ENCODE measurements around the gene KBTBD12.

DNA sequence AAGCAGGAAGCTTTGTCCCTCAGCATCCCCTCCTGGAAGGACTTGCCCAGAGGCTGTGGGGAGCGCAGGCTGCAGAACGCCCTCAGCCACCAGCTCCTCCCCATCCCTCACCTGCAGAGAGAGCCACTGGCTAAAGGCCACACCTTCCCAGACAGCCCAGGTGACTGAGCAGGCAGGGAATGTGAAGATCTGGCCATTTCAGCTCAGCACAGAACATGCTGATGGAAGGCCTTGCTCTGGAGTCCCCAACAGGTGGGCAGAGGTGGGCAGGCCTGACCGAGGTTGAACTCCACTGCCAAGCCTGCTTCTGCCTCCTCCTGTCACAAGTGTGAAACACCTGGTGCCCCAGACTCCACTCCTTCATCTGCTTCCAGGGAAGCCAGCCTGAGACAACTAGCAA, 86.5 kb downstream of the KBTBD12 start:
- TF ChIP-seq, protein P1, sequence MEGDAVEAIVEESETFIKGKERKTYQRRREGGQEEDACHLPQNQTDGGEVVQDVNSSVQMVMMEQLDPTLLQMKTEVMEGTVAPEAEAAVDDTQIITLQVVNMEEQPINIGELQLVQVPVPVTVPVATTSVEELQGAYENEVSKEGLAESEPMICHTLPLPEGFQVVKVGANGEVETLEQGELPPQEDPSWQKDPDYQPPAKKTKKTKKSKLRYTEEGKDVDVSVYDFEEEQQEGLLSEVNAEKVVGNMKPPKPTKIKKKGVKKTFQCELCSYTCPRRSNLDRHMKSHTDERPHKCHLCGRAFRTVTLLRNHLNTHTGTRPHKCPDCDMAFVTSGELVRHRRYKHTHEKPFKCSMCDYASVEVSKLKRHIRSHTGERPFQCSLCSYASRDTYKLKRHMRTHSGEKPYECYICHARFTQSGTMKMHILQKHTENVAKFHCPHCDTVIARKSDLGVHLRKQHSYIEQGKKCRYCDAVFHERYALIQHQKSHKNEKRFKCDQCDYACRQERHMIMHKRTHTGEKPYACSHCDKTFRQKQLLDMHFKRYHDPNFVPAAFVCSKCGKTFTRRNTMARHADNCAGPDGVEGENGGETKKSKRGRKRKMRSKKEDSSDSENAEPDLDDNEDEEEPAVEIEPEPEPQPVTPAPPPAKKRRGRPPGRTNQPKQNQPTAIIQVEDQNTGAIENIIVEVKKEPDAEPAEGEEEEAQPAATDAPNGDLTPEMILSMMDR (IDR thresholded peaks at IDR 0.05) = no peak
- TF ChIP-seq EP300 (IDR thresholded peaks at IDR 0.05) = no peak

Measured in A549 (cell line).